Measurements from ENCODE around the gene SLC38A7.
"Not testable (repeated sequence)": the region's sequence is repeated elsewhere in the genome, so short reads cannot be mapped to it uniquely, and the experiment has no call there.

Gene SLC38A7

DNA sequence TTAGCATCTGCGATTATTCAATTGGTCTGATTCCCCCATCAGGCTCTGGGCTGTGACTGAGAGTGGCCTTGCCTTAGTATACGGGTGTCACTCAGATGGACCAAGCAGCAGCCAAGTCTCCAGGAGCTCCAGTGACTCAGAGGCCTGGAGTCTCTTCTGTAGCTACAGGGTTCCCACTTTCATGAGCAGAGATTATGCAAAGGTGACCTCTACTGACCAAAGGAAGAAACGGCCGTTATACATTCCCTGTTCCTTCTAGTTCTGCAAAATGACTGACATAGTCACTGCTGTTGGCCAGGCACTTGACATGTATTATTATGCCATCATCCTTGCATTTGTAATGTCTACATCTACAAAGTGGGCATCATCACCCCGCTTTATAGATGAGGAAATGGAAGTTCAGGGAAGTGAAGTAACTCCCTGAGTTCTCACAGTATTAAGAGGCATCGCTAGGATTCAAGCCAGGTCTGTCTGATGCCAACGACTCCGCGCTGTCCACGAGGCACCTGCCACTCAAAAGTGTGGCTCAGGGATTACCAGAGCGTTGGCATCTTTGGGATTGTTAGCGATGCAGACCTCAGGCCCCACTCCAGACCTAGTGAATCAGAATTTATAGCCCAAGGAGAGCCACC lies 23.3 kb downstream of the SLC38A7 start:
- TF ChIP-seq, protein P1, sequence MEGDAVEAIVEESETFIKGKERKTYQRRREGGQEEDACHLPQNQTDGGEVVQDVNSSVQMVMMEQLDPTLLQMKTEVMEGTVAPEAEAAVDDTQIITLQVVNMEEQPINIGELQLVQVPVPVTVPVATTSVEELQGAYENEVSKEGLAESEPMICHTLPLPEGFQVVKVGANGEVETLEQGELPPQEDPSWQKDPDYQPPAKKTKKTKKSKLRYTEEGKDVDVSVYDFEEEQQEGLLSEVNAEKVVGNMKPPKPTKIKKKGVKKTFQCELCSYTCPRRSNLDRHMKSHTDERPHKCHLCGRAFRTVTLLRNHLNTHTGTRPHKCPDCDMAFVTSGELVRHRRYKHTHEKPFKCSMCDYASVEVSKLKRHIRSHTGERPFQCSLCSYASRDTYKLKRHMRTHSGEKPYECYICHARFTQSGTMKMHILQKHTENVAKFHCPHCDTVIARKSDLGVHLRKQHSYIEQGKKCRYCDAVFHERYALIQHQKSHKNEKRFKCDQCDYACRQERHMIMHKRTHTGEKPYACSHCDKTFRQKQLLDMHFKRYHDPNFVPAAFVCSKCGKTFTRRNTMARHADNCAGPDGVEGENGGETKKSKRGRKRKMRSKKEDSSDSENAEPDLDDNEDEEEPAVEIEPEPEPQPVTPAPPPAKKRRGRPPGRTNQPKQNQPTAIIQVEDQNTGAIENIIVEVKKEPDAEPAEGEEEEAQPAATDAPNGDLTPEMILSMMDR (conservative IDR thresholded peaks at IDR 0.05; ENCODE audit: control insufficient read depth, insufficient read depth, low read depth, low read length) = peak; percentile 81
- no peak overlapping the region for H3K4me3 ChIP-seq (ENCODE audit: control insufficient read depth, low read depth, low read length)
- DNase-seq (ENCODE audit: low read depth) = peak; percentile 91

DNA sequence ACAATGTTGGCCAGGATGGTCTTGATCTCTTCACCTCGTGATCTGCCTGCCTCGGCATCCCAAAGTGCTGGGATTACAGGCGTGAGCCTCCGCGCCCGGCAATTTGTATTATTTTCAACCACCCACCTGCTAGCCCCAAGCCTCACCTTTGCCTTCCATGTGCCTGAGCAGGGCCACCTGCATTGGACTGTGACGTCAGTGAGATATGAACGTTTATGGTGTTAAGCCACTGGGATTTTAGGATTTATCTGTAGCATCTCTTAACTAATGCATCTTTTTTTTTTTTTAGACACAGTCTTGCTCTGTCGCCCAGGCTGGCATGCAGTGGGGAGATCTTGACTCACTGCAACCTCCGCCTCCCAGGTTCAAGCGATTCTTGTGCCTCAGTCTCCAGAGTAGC lies 24.7 kb downstream of the SLC38A7 start:
- H3K4me3 ChIP-seq (ENCODE audit: control insufficient read depth, low read depth, low read length); DNase-seq (ENCODE audit: low read depth): not testable (repeated sequence)

DNA sequence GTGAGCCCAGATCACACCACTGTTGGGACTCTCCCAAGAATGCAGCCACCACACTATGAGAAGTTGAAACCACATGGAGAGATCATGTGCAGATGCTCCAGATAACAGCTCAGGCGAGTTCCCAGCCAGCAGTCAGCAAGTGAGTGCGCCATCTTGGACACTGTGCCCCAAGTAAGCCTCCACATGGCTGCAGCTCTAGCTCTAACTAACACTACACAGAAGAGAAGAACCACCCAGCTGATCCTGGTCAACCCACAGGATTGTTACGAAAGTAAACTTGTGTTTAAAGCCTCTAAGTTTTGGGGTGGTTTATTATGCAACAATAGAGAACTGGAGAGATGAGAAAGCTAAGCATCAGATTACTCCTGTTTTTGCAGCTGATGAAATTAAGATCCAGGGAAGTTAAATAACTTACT lies 25.8 kb downstream of the SLC38A7 start:
- TF ChIP-seq, protein P1 (conservative IDR thresholded peaks at IDR 0.05; ENCODE audit: control insufficient read depth, insufficient read depth, low read depth, low read length) = no peak
- DNase-seq (ENCODE audit: low read depth) = peak; percentile 45
- H3K4me3 ChIP-seq (ENCODE audit: control insufficient read depth, low read depth, low read length) = no peak overlapping the region

DNA sequence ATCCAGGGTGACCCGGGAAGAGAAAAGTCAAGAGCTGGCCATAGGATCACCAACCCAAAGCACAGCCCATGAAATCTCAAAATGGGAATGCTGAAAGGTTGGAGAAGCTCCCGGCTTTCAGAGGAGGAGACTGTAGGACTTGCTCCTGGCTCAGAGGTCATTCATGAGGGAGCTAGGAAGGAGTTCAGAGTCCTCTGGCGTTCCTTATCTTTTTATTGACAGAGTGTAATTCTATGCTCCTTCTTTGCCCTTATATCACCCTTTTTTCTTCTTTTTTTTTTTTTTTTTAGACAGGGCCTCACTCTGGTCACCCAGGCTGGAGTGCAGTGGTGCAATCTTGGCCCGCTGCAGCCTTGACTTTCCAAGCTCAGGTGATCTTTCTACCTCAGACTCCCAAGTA lies 27.7 kb downstream of the SLC38A7 start:
- no peak overlapping the region for H3K4me3 ChIP-seq (ENCODE audit: control insufficient read depth, low read depth, low read length)
- TF ChIP-seq, protein P1 (conservative IDR thresholded peaks at IDR 0.05; ENCODE audit: control insufficient read depth, insufficient read depth, low read depth, low read length) = no peak
- DNase-seq (ENCODE audit: low read depth) = no peak

DNA sequence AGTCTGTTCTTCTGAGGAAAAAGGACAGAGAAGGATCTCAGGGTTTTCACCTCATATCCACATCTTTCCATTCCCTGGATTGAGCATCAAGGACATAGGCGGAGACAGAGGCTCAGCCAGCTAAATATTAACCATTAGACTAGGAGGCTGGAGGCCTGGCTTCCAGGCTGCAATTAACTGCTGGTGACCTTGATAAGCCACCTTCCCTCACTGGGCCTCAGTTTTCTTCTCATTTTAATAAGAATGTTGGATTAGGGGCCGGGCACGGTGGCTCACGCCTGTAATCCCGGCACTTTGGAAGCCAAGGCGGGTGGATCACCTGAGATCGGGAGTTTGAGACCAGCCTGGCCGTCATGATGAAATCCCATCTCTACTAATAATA lies 29.4 kb downstream of the SLC38A7 start:
- DNase-seq (ENCODE audit: low read depth) = no peak
- TF ChIP-seq, protein P1 (conservative IDR thresholded peaks at IDR 0.05; ENCODE audit: control insufficient read depth, insufficient read depth, low read depth, low read length) = no peak
- H3K4me3 ChIP-seq (ENCODE audit: control insufficient read depth, low read depth, low read length) = no peak overlapping the region

DNA sequence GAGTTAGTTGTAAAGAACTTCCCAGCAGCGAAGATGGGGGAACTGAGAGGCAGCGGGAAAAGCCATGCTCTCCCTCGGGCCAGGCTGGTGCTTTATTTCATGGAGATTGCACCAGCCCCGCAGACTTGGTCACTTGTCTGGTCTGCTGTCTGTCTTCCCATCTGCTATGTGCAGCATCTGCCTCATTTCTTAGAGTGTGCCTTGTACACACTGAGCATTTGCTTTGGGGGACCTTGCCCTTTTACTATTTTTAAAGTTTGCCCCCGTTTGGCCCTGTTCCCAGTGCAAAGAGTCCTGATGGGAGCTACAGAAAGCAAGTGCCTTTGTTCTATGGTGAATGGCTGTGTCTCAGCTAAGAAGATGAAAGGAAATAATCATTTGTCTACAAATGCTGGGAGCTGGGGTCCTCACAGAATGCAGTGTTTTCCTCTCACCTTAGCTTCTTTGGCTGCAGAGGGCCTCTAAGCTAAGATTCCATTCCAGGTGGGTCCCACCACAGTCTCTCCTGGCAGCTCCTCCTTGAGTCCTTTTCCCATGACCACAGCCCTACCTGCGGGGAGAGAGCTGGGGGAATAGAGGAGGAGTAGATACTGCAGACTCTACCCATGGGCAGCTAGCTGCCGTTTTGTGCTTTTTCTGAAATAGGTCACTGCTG lies 29.9 kb downstream of the SLC38A7 start:
- TF ChIP-seq, protein P1 (conservative IDR thresholded peaks at IDR 0.05; ENCODE audit: control insufficient read depth, insufficient read depth, low read depth, low read length) = no peak
- no peak for DNase-seq (ENCODE audit: low read depth)
- H3K4me3 ChIP-seq (ENCODE audit: control insufficient read depth, low read depth, low read length) = no peak overlapping the region

DNA sequence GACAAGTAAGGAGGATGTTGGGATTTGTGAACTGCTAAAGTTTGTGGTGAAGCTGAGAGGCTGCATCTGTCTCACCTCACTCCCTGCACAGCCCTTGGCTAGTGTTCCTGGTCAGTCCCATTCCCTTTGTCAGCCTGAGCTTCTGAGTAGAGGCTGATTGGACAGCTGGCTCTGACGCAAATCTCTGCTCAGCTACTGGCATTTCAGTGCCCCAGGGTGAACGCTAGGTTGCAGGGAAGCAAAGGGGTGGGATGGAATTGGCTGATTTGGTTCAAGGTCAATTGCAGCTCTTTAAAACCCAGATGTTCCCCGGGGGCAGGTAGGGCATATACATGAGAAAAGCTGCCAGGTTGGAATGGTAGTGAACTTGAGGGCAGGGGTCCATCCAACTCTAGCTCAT lies 31.8 kb downstream of the SLC38A7 start:
- peak; percentile 40 for DNase-seq (ENCODE audit: low read depth)
- no peak overlapping the region for H3K4me3 ChIP-seq (ENCODE audit: control insufficient read depth, low read depth, low read length)
- TF ChIP-seq, protein P1 (conservative IDR thresholded peaks at IDR 0.05; ENCODE audit: control insufficient read depth, insufficient read depth, low read depth, low read length) = no peak
